ENCODE data around the gene DYRK3.

The DYRK3 gene

GRCh38 chr1:206684478-206685333 is 49.4 kb downstream of the DYRK3 start, which contains the start of gene MAPKAPK2:
TSS of gene MAPKAPK2 (plus strand) at chr1:206684905. CDS start at chr1:206685230, 325 bp downstream.
- peak; percentile 65 for DNase-seq

GRCh38 chr1:206685334-206685768 is 50.0 kb downstream of the DYRK3 start:
- no peak for DNase-seq

GRCh38 chr1:206685769-206686477 is 50.6 kb downstream of the DYRK3 start:
- DNase-seq: peak; percentile 26

GRCh38 chr1:206686478-206687249 is 51.3 kb downstream of the DYRK3 start:
- no peak for DNase-seq

GRCh38 chr1:206687251-206687914 is 52.0 kb downstream of the DYRK3 start:
- no peak for DNase-seq

- no peak for DNase-seq
These were observed 52.6 kb downstream of the DYRK3 start for GRCh38 chr1:206687915-206688442.

- no peak for DNase-seq
These were observed 55.2 kb downstream of the DYRK3 start for GRCh38 chr1:206690516-206690915.

- no peak for DNase-seq
These were observed 56.3 kb downstream of the DYRK3 start for GRCh38 chr1:206691604-206692003.

- DNase-seq: no peak
These were observed 57.7 kb downstream of the DYRK3 start for GRCh38 chr1:206693029-206693428.

- DNase-seq: no peak
These were observed 58.3 kb downstream of the DYRK3 start for GRCh38 chr1:206693592-206693991.

GRCh38 chr1:206694171-206695124 is 59.1 kb downstream of the DYRK3 start:
- DNase-seq: no peak

GRCh38 chr1:206695733-206696132 is 60.4 kb downstream of the DYRK3 start:
- no peak for DNase-seq

- DNase-seq: no peak
These were observed 61.7 kb downstream of the DYRK3 start for GRCh38 chr1:206696812-206697585.

GRCh38 chr1:206698011-206698410 is 62.7 kb downstream of the DYRK3 start:
- DNase-seq: no peak

Measured in activated CD4-positive, alpha-beta T cell treated with anti-CD3 and anti-CD28 coated beads for 1 hour (primary cell).